GM19467 (cell line): Measurements from ENCODE around the gene ICA1.
"Not testable (repeated sequence)": the region's sequence is repeated elsewhere in the genome, so short reads cannot be mapped to it uniquely, and the experiment has no call there.

Experiments used
- ATAC-seq: cut with Tn5 transposase; IDR thresholded peaks from one replicate; pipeline ENCODE4 v1.9.1; 2021; ENCODE audit warnings: mild to moderate bottlenecking, moderate library complexity; ENCODE audit not compliant: unreplicated experiment

ICA1 gene

DNA sequence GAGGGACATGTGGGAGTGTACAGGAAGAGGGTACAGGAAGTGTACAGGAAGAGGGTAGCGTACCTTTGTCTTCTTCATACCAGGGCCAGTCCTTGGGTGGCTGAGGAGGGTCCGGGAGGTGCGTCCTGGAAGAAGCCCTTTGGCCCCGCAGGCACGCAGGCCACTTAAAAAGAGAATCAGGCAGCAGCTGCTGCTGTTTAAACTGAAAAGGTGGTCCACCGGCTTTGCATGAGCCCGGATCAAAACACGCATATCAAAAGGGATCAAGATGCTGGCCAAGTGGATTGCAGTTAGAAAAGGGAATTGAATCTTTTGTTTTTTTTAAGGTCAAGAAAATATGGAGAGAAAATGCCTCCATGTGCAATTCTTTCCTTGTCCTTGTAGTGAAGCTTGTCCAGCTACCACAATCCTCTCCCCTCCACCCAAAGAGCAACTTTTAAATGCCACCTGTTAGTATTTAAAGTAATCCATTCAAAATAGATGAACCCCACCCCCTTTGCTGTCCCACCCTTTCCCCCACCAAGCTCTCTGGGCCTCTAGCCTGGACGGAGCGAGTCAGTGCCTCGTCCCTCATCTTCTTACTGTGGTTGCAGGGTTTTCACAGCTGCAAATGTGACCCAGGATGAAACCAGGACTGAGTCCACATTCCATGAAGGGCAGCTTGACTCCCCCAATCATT is 150.5 kb downstream of the ICA1 start:
- ATAC-seq = no peak

DNA sequence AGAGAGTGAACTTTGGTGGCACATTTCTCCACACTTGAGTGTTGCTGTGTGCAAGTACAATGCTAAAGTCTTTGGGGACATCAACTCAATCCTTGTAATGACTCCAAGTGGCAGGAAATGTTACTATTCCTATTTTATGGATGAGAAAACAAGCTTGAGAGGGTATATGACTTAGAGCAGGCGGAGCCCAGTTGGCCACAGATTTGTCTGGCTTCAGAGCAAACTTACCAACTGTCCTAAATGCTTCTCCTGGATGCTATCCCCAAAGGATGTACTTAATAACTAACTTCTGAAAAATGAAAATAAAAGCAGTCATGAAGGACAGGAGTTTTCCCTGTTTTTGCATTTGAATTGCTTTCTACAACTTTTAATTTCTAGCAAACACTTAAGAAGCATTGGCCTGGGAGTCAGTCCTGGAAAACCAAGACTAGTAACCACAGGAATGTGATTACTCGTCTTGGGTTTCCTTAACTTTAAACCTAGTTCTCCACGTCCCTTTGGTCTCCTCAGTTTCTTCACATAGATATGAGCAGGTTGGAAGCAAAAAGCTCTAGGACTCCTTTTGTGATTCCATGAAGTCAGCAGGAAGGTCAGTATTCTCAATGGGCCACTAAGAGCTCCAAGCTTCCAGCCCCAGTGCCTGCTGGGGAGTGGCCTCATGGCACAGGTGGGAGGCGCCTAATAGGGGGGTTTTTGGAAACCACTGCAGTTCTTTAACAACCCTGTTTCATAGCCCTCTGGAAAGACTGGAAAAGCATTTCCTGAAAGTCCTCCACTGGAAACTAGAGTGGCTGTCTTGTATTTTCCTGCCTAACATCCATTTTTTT is 152.6 kb downstream of the ICA1 start:
- no peak for ATAC-seq

DNA sequence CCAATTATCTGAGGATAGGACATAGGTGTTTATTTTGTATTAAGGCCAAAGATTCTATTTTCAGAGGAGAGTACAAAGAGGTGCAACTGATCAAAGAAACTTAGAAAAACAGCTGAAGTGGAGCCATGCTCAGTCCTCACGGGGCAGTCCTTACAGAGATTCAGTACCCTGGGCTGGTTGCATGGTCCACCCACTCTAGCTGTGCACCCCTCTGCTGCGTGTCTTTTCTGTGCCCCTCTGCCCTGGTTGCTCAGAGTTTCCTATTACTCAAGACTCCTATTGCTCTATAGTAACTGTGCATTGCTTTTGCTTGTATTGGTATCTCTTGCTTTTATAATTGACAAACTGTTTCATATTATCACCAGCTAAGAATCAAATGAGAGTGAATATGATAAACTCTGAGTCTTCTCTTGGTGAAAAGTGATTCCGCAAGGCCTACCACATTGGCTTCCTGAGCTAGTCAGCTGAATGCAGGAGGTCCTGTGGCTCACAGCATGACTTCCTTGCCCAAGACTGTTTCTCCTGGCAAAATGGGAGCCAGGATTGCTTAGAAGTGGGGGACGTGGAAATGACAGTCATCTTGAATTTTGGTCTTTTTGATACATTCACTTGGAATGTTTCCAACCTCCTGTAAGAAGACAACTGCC is 156.4 kb downstream of the ICA1 start:
- no peak for ATAC-seq

DNA sequence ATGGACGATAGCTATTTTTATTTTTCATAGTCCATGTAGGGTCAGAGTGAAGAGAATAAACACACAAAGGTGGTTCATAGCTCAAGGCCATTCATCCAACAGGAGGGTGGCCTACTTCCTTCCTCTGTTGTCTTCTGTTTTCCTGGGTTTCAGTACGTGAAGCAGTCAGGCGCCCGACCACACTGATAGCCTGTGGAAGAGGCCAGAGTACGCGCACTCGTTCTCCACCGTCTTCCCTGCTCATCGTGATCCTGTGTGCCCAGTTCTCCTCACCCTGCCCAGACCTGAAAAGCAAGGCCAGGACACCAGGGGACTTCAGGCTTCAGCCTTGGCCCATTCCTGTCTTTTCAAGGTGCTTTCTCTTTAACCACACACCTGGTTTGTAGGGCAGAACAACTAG is 158.7 kb downstream of the ICA1 start:
- no peak for ATAC-seq

DNA sequence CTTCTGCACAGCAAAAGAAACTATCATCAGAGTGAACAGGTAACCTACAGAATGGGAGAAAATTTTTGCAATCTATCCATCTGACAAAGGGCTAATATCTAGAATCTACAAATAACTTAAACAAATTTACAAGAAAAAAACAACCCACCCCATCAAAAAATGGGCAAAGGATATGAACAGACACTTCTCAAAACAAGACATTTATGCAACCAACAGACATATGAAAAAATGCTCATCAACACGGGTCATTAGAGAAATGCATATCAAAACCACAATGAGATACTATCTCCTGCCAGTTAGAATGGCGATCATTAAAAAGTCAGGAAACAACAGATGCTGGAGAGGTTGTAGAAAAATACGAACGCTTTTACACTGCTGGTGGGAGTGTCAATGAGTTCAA is 160.7 kb downstream of the ICA1 start:
- ATAC-seq = not testable (repeated sequence)

DNA sequence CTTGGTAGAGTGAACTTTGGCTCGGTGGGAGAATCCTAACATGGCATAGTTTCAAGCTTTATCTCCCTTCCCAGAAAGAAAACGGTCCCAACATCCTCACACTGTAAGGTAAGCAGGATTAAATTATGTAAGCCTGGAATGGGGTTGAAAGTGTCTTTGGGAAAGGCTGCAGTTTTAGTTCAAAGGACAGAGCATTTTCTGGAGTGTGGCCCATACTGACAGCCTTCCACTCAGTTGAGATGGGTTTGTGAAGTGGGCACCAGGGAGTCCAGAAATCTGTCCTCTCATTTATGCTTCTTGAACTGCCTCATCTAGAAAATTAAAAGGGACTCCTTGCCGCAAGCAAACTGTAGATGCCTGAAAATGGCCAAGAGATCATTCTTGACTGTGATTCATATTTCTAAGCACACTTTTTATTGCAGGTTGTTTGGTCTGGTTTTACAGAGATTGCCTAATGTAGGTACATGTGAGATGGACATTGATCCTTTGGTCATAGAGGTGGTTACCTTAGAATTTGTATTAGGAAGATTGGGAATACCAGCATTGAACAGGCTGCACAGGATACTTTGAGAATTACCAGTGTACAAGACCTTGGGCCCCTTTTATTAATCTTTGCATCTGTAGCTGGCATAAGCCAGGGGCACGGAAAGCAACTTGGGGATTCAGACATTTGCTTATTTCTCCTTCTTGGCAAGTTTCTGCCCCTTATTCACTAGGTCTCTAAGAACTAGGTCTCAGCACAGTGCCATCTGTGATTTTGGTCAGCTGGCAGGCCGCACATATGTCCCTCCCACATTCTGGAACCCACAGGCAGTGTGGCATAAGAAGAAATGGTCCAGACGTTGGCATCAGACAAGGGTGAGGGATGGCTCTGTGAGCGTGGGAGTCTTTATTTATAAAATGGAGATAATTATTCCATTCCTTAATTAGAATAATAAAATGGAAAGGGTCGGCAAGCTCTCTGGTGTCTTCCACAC is 167.5 kb downstream of the ICA1 start:
- no peak for ATAC-seq

DNA sequence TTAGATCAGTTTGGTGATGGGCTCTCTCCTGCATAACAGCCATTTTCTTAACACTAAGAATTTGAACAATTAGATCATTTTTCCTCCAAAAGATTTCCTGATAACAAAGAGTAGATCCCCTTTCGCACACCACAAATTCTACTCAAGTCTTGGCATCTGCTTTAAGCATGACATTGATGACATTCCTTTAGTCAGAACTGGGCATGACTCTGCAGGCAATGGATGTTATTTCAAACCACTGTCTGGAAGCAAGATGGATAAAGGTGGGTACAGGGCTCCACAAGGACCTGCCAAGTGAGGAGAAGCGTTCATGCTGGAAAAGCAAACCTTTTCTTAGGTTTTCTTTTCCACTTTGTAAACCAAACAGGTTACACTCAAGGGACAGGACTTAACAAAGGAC is 169.8 kb downstream of the ICA1 start:
- no peak for ATAC-seq

DNA sequence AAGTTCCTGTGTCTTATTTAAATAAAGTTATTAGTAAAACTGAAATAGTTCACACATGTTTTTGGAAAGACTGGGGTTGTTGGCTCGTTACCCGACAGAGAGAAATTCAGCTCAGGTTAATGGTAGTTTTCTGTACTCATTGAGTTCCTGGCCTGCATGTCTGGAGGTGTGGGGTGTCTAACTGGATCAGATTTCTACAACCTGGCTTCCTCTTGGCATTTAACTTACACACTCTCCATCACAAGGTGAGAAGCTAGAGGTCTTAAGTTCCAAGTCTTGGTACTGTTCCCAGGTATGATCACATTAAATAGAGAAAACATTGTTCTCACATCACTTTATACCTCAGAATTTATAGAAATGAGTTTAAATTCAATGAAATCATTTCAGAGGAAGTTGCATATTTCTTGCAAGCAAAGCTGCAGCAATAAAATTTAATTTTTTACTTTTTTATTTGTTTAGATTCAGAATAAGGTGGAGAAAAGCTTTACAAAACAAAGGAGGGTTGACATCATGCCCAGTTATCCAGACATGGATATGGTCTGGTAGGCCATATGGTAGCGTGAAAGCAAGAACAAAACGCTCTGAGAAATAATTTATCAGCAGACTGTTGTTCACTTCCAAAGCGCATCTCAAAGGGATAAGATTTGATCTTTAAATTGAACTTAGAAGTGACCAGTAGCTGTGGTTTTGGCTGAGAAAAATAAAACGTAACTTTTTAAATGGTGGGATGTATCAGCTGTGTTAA is 172.8 kb downstream of the ICA1 start:
- no peak for ATAC-seq

DNA sequence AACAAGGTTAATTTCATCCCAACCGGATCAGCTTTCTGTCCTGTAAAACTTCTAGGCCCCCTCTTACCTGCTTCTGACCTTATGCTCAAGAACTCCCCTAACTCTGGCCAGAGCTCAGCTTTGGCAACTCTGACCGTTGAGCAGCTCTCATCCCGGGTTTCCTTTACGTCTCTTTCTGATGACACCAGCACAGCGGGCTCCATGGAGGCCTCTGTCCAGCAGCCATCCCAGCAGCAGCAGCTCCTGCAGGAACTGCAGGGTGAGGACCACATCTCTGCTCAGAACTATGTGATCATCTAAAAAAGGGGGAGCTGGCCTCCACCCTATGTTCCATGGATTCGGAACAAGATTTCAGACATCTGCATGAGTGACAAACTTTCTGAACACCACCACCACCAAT is 175.7 kb downstream of the ICA1 start:
- ATAC-seq = no peak

DNA sequence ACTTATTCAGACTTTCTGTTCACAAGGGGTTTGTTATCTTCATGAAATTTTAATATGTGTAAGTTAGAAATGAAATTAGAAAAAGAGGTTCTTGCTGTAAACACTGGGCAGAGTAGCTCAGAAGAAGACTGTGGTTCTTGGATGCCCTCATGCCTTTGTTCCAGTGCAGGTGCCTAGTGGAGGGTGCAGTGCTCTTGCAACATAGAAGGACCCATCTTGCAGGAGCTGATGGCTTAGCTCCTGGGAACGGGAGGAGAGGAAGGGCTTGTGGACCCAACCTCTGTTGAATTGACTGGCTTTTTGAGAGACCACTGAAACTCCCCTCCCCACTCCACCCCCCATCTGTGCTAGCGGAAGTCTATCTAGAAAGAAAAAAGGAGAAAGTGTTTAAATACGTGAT is 176.5 kb downstream of the ICA1 start:
- ATAC-seq = no peak

DNA sequence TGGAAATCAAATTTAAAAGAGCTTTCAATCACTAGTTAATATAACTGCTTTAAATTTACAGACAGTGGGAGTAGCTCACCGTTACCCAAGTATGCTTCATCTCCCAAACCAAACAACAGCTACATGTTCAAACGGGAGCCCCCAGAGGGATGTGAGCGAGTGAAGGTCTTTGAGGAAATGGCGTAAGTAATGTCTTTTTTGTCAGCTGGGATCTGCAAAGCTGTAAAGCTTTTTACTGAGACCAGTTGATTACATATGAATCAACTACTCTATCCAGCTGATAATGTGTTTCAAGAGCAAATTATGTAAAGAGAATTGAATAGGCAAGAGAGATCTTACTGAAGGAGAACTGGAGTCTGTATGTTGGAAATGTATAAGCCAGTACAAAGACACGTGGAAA is 177.1 kb downstream of the ICA1 start:
- no peak for ATAC-seq

DNA sequence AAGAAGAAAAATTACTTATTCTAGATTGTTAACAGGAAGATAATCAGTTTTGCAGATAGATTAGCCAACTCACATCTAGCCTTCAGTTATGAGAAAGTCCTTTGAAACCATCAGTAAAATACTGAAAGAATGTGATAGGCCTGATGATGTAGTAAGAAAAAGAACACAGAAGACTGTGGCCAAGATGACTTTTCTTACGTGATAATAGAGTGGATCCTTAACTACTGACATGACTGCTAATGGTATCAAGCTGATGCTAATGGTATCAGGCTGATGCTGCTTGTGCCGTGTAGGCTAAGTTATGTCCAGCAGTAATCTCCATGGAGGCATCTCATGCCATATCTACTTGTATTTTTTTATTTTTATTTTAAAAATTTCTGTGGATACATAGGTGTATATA is 179.2 kb downstream of the ICA1 start:
- ATAC-seq = no peak

DNA sequence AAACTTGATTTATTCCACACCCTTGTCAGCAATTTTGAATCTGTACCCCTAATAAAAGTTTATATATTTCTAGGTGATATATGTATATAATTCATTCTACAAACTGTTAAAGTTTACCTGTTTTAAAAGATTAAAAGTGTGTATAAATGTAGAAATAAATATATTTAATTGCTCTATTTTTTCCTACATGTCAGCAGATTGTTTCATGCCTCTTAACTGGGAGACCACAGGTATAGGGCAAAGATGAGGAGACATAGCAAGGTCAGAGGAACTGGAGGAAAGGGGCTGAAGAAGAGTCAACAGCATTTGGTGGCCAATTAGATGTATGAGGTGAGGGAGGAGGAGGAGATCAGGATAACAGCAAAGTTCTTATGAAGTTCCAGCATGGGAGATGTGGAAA is 183.5 kb downstream of the ICA1 start:
- ATAC-seq = no peak

DNA sequence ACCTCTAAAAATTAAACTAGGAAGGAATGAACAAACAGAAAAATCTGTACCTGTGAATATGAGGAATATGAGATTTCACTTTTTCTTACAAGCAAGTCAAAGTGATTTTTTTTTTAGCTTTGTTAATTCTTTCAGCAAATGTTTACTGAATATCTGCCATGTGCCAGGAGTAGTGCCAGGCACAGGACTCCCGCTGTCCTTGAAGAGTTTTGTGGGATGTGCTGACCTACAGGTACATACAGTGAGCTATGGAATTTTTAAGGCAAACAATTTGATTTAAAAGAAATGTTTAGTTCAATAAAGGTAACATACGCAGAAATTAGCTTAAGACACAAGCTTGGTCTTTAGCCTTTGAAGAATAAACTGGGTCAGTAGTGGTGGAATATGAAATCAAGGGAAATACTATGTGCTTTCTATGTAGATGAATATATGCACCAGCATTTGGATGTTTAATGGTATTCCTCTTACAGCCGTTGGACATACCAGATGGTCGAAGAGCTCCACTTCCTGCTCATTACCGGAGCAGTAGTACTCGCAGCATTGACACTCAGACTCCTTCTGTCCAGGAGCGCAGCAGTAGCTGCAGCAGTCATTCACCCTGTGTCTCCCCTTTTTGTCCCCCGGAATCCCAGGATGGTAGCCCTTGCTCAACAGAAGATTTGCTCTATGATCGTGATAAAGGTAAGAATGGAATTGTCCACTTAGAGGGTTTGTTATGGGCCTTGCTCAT is 191.4 kb downstream of the ICA1 start:
- ATAC-seq = no peak

DNA sequence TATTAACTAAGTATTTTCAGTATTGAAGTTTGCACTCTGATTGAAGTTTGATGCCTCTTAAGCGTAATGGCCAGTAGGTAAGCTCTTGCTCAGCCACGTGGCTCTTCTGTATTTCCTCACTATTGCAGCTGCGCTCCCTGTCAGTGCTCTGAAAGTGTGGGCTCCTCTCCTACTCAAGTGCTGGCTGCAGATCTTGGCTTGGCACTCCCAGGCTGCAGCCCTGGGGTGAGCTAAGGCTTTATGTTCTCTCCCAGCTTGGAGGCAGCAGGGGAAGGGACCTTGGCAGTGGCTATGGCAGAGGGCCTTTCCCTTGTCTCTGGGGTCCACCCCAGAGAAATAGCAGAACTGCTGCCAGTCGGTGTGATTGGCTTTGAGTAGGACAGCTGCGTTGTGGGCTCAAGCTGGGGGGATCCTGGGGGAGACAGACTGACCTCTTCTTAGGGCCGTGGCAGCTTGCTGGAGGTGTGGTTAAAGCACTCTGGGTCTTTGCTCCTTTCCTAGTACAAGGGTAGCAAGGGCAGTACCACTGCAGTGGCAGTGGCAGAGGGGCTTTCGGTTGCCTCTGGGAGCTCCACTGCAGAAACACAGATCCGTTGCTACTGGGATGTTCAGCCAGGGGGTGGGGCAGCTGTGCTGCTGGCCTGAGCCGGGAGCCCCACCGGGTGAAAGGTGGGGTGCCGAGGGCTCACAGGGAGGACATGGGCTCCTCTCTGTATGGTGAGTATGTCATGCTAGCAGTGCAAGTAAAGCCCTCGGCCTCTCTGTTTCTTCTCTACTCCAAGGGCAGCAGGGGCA is 192.9 kb downstream of the ICA1 start:
- ATAC-seq = no peak

DNA sequence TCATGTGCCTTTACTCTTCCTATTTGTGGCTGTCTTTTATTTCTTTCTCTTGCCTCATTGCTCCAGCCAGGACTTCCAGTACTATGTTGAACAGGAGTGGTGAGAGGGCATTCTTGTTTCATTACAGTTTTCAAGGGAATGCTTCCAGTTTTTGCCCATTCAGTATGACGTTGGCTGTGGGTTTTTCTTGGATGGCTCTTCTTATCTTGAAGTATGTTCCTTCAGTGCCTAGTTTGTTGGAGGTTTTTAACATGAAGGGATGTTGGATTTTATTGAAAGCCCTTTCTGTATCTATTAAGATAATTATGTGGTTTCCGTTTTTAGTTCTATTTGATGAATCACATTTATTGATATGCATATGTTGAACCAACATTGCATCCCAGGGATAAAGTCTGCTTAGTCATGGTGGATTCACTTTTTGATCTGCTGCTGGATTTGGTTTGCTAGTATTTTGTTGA is 196.6 kb downstream of the ICA1 start:
- ATAC-seq = no peak

DNA sequence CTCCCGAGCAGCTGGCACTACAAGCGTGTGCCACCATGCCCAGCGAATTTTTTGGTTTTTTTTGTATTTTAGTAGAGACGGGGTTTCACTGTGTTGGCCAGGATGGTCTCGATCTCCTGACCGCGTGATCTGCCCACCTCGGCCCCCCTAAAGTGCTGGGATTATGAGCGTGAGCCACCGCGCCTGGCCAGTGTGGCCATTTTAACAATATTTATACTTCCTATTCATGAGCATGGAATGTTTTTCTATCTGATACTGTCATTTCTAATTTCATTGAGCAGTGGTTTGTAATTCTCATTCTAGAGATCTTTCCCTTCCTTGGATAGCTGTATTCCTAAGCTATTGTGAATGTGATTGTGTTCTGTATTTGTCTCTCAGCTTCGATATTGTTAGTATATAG is 197.1 kb downstream of the ICA1 start:
- ATAC-seq = no peak

DNA sequence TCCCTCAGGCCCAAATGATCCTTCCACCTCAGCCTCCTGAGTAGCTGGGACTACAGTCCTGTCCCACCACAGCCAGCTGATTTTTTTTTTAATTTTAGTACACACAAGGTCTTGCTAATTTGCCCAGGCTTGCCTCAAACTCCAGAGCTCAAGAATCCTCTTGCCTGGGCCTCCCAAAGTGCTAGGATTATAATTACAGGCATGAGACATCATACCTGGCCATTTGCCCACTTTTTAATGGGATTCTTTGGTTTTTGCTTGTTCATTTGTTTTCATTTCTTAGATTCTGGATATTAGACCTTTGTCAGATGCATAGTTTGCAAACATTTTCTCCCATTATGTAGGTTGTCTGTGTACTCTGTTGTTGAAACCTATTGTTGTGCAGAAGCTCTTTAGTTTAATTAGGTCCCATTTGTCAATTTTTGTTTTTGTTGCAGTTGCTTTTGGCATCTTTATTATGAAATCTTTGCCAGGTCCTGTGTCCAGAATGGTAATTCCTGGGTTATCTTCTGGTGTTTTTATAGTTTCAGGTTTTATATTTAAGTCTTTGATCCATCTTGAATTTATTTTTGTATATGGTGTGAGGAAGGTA is 198.2 kb downstream of the ICA1 start:
- ATAC-seq = no peak
